NB4 (cell line): ENCODE measurements around the gene UBALD1.

Experiments used
- DNase-seq: peaks from one replicate; pipeline ENCODE4 v3.0.0; 2010; ENCODE audit warnings: low read depth
- H3K4me3 ChIP-seq: one replicate; pipeline ENCODE4 v1.5.1; 2011; ENCODE audit warnings: mild to moderate bottlenecking, low read depth, low read length, moderate library complexity
- MAX ChIP-seq: IDR thresholded peaks from 2 replicates; pipeline ENCODE4 v1.6.1; 2011; ENCODE audit warnings: low read depth, low read length
- MYC ChIP-seq: IDR thresholded peaks from 2 replicates; pipeline ENCODE4 v1.6.1; 2011; ENCODE audit warnings: low read depth, low read length
- POLR2A ChIP-seq: IDR thresholded peaks from 2 replicates; pipeline ENCODE4 v1.6.1; 2011; ENCODE audit warnings: mild to moderate bottlenecking; ENCODE audit not compliant: insufficient read length; ENCODE audit errors: extremely low read depth
- TF ChIP-seq, protein P1 (sequence below): IDR thresholded peaks from one replicate; pipeline ENCODE4 v1.5.1; 2012; ENCODE audit warnings: low read depth, low read length

The UBALD1 gene

GRCh38 chr16:4640572-4641305 lies 26.1 kb upstream of the UBALD1 start:
- no peak for DNase-seq
- no peak overlapping the region for H3K4me3 ChIP-seq
- TF ChIP-seq, protein P1, sequence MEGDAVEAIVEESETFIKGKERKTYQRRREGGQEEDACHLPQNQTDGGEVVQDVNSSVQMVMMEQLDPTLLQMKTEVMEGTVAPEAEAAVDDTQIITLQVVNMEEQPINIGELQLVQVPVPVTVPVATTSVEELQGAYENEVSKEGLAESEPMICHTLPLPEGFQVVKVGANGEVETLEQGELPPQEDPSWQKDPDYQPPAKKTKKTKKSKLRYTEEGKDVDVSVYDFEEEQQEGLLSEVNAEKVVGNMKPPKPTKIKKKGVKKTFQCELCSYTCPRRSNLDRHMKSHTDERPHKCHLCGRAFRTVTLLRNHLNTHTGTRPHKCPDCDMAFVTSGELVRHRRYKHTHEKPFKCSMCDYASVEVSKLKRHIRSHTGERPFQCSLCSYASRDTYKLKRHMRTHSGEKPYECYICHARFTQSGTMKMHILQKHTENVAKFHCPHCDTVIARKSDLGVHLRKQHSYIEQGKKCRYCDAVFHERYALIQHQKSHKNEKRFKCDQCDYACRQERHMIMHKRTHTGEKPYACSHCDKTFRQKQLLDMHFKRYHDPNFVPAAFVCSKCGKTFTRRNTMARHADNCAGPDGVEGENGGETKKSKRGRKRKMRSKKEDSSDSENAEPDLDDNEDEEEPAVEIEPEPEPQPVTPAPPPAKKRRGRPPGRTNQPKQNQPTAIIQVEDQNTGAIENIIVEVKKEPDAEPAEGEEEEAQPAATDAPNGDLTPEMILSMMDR, result no peak
- no peak for TF ChIP-seq MAX

DNA sequence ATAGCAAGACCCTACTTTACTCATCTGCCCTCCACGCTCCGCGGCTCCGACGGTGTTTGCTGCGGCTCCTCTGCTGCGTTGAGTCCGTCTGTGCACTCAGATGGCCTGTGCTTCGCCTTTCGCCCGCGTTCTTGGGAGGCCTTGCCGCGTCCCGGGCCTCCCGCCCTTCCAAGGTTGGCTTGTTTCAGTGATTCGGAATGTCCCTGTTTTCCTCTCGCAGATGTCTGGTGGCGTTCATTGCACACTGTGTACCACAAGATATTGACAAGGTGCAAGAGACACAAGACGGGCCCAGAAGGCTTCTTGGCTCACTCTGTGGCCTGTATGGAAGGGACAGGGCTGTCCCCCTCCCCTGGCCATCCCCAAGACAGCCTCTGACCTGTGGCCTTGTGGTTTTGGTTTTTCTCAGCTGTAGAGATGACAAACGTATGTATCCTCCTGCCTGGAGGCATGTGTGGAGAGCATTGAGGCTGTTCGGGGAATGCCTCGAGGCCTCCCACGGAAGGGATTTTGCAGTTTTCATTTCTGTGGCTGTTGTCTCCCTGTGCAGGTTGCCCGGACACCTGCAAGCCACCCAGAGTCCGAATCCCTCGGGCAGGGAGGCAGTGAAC lies 25.3 kb upstream of the UBALD1 start:
- TF ChIP-seq, protein P1, result no peak
- TF ChIP-seq MYC (no peak), MAX (no peak), POLR2A (no peak)
- DNase-seq, result no peak
- H3K4me3 ChIP-seq, result no peak overlapping the region

DNA sequence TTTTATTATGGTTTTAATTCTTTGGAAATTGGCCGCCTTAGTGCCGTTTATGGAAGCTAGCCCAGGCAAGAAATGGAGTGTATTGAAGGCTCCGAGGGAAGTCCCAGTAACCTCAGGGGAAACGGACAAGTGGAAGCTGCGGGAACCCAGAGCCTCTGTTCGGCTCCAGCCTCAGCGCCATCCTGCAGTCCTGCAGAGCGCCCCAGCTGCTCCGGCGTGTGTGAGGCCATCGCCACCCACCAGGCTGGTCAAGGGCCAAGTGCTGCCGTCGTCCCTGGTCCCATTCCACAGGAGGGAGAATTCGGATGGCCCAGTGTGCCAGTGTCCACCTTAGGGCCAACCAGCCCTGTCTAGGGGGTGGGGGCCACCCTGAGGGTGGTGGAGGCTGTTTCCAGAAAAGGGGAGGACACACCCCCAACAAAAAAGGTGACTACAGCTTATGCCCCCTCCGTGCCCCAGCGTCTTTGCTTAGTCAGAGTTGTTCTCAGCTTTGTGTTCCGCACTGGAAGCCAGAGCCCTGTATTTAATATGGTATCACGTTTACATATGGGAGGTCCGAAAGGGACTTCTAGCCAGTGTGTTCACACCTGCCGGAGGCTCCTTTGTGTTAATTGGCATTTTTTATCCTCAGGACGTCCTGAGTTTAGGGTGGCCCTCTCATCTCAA lies 22.9 kb upstream of the UBALD1 start:
- DNase-seq, result no peak
- H3K4me3 ChIP-seq, result no peak overlapping the region
- no peak for TF ChIP-seq MYC
- TF ChIP-seq, protein P1, result no peak
- TF ChIP-seq MAX, result no peak
- no peak for TF ChIP-seq POLR2A

GRCh38 chr16:4636196-4636595 lies 21.5 kb upstream of the UBALD1 start:
- DNase-seq, result no peak
- H3K4me3 ChIP-seq, result no peak overlapping the region
- TF ChIP-seq, protein P1, result no peak
- no peak for TF ChIP-seq POLR2A
- no peak for TF ChIP-seq MYC
- no peak for TF ChIP-seq MAX

GRCh38 chr16:4634768-4635167 lies 20.1 kb upstream of the UBALD1 start:
- no peak for DNase-seq
- H3K4me3 ChIP-seq, result no peak overlapping the region
- TF ChIP-seq MAX, result no peak
- TF ChIP-seq, protein P1, result no peak
- TF ChIP-seq MYC, result no peak
- no peak for TF ChIP-seq POLR2A
